ENCODE results near the gene TEDDM1.

Gene TEDDM1

DNA sequence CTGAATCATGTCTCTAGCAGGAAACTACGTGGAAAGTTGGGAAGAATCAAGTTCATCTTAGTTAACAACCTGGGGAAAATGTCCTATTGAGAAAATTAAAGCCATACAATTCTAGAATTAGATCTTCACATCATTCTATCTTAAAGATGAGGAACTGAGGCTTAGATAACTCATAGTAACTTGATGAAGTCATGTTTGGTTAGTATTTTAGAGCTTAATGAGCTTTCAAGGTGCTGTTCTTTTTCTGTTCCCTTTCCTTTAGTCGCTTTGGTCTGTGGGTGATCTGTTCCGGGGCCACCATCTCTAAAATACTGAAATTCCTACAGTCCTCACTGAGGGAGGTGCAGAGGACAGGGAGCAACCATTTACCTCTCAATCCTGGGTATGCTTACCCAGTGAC, 4.6 kb downstream of the TEDDM1 start:
- Histone ChIP-seq H3K27me3 (ENCODE audit: insufficient read depth, low read length, poor library complexity, severe bottlenecking) (peaks cover 5% of the 10 kb centered on the region), H3K4me3 (ENCODE audit: low read length, poor library complexity, severe bottlenecking) (no peak overlapping the region), H3F3A (ENCODE audit: low read depth) (no peaks in the 10 kb centered on the region; the same call in 1 of the 2 replicates), H3K9me3 (ENCODE audit: insufficient read depth, low read depth, low read length) (no peaks in the 10 kb centered on the region), H4K20me1 (ENCODE audit: insufficient read depth, low read length, poor library complexity, severe bottlenecking) (peaks cover 5% of the 10 kb centered on the region), H2AFZ (ENCODE audit: low read length) (peak overlapping the region; percentile 54; the same call in 1 of the 2 replicates), H3K4me1 (ENCODE audit: insufficient read depth, low read length, poor library complexity, severe bottlenecking) (peaks cover 36% of the 10 kb centered on the region), H3K4me2 (ENCODE audit: low read depth, low read length, poor library complexity, severe bottlenecking) (peak overlapping the region; percentile 69), H3K9ac (ENCODE audit: low read depth, low read length, poor library complexity, severe bottlenecking) (peak overlapping the region; percentile 51), H3K9me2 (replicated peaks; ENCODE audit: low read depth, low read length) (no peaks in the 10 kb centered on the region), H3K36me3 (ENCODE audit: insufficient read depth, low read length) (no peaks in the 10 kb centered on the region), H3K79me2 (ENCODE audit: insufficient read depth, low read length) (peaks cover 29% of the 10 kb centered on the region)
- TF ChIP-seq EZH2phosphoT487 (IDR thresholded peaks at IDR 0.05; ENCODE audit: borderline replicate concordance), result no peak
- TF ChIP-seq, protein P1, sequence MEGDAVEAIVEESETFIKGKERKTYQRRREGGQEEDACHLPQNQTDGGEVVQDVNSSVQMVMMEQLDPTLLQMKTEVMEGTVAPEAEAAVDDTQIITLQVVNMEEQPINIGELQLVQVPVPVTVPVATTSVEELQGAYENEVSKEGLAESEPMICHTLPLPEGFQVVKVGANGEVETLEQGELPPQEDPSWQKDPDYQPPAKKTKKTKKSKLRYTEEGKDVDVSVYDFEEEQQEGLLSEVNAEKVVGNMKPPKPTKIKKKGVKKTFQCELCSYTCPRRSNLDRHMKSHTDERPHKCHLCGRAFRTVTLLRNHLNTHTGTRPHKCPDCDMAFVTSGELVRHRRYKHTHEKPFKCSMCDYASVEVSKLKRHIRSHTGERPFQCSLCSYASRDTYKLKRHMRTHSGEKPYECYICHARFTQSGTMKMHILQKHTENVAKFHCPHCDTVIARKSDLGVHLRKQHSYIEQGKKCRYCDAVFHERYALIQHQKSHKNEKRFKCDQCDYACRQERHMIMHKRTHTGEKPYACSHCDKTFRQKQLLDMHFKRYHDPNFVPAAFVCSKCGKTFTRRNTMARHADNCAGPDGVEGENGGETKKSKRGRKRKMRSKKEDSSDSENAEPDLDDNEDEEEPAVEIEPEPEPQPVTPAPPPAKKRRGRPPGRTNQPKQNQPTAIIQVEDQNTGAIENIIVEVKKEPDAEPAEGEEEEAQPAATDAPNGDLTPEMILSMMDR (conservative IDR thresholded peaks at IDR 0.05; ENCODE audit: low read length), result no peak

DNA sequence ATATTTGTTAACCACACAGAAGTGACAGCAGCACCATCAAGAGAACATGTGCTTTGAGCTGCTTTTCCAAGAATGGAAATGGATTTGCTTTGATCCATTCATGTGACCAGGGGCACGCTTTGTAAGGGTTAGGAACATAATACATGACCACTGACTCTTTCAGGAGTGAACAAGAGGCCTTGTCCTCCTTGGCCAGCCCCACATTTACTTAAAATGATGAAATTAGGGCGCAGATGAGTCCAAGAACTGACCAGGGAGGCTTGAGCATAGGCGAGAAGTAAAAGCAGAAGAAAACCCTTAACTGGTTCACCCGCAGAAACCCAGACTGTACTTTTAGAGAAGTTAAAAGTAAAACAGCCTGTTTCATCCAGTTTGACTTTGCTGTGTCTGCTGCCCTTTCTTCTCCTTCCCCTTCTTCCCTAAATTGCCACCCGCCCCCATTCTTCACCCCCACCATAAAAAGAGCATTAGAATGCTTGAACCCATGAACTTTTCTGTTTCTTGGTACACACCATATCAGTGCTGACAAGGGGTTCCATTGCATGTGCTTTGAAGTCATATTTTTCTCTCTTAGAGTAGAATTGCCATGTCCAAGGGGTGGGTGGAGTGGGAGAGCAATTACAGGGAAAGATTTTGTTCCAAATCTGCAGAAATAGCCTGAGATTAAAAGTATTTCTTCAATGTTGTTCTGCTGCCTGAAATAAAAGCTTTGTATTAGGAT, 6.3 kb downstream of the TEDDM1 start:
- Histone ChIP-seq H3K79me2 (ENCODE audit: insufficient read depth, low read length) (peaks cover 46% of the 10 kb centered on the region), H3K4me2 (ENCODE audit: low read depth, low read length, poor library complexity, severe bottlenecking) (peak overlapping the region; percentile 71), H2AFZ (ENCODE audit: low read length) (no peak overlapping the region), H3K4me3 (ENCODE audit: low read length, poor library complexity, severe bottlenecking) (no peak overlapping the region), H3K4me1 (ENCODE audit: insufficient read depth, low read length, poor library complexity, severe bottlenecking) (peaks cover 43% of the 10 kb centered on the region), H3K27me3 (ENCODE audit: insufficient read depth, low read length, poor library complexity, severe bottlenecking) (peaks cover 13% of the 10 kb centered on the region), H3K9me2 (replicated peaks; ENCODE audit: low read depth, low read length) (no peaks in the 10 kb centered on the region), H3K36me3 (ENCODE audit: insufficient read depth, low read length) (peaks cover 15% of the 10 kb centered on the region; the same call in 1 of the 2 replicates), H4K20me1 (ENCODE audit: insufficient read depth, low read length, poor library complexity, severe bottlenecking) (peaks cover 22% of the 10 kb centered on the region), H3K9ac (ENCODE audit: low read depth, low read length, poor library complexity, severe bottlenecking) (no peak overlapping the region), H3K9me3 (ENCODE audit: insufficient read depth, low read depth, low read length) (no peaks in the 10 kb centered on the region), H3F3A (ENCODE audit: low read depth) (no peaks in the 10 kb centered on the region; the same call in 1 of the 2 replicates)
- TF ChIP-seq, protein P1 (conservative IDR thresholded peaks at IDR 0.05; ENCODE audit: low read length), result no peak
- TF ChIP-seq EZH2phosphoT487 (IDR thresholded peaks at IDR 0.05; ENCODE audit: borderline replicate concordance), result no peak

DNA sequence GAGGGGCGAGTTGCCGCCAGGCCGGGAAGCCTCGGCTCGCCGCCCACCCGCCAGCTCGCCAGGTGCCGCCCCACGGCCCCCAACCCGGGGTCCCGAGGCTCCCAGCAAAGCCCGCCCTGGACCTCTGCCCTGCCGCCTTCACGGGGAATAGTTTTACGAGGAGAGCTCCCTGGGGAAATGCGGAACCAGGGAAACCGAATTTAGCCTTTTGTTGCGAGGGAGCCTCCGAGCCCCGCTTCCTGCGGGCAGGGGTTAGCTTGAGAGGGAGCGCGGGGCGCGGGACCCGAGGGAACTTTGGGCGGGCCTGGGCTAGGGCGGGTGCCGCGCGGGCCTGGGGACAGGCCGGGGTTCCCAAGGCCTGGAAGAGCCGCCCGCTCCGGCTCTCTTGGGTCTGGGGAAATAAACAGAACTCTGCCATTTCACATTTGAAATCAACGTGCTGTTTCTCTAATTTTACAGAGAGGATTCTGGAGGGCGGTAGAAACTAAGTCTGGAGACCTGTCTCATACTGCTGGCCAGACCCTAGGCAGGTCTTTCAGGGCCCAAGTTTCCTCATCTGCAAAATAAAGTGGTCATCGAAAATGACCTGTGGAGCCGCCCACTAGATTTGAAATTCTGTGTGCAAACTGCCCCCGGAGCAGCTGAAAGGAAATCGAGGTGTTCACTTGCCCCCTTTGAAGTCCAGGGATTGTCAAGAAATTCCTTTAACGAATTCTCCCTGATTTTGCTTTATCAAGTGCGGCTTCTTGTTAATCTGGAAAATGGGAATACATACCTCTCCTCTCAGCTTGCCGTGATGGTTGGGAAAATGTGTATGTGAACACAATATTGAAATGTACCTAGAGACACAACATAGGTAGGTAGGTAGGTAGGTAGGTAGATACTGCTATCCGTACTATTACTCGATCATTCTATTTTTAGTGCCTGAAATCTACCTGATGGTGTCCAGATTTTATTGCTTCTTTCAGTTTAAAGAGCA, 8.1 kb downstream of the TEDDM1 start:
- peaks cover 31% of the 10 kb centered on the region for H3K36me3 ChIP-seq (ENCODE audit: insufficient read depth, low read length)
- no peaks in the 10 kb centered on the region; the same call in 1 of the 2 replicates for H3F3A ChIP-seq (ENCODE audit: low read depth)
- H3K9me3 ChIP-seq (ENCODE audit: insufficient read depth, low read depth, low read length), result no peaks in the 10 kb centered on the region
- peak overlapping the region; percentile 71 for H3K4me2 ChIP-seq (ENCODE audit: low read depth, low read length, poor library complexity, severe bottlenecking)
- TF ChIP-seq EZH2phosphoT487 (IDR thresholded peaks at IDR 0.05; ENCODE audit: borderline replicate concordance), result no peak
- TF ChIP-seq, protein P1 (conservative IDR thresholded peaks at IDR 0.05; ENCODE audit: low read length), result no peak
- H3K4me1 ChIP-seq (ENCODE audit: insufficient read depth, low read length, poor library complexity, severe bottlenecking), result peaks cover 55% of the 10 kb centered on the region
- H3K9ac ChIP-seq (ENCODE audit: low read depth, low read length, poor library complexity, severe bottlenecking), result peak overlapping the region; percentile 99
- H3K79me2 ChIP-seq (ENCODE audit: insufficient read depth, low read length), result peaks cover 65% of the 10 kb centered on the region
- peaks cover 41% of the 10 kb centered on the region for H4K20me1 ChIP-seq (ENCODE audit: insufficient read depth, low read length, poor library complexity, severe bottlenecking)
- peak overlapping the region; percentile 99 for H3K4me3 ChIP-seq (ENCODE audit: low read length, poor library complexity, severe bottlenecking)
- peak overlapping the region; percentile 74 for H2AFZ ChIP-seq (ENCODE audit: low read length)
- H3K27me3 ChIP-seq (ENCODE audit: insufficient read depth, low read length, poor library complexity, severe bottlenecking), result peaks cover 13% of the 10 kb centered on the region
- no peaks in the 10 kb centered on the region for H3K9me2 ChIP-seq (replicated peaks; ENCODE audit: low read depth, low read length)
